HG02970 (cell line): ENCODE results near the gene CHI3L1.

Experiments
- ATAC-seq: cut with Tn5 transposase; IDR thresholded peaks from one replicate; pipeline ENCODE4 v1.9.1; 2021; ENCODE audit warnings: mild to moderate bottlenecking, moderate library complexity, moderate number of reproducible peaks; ENCODE audit not compliant: unreplicated experiment, low FRiP score

Gene CHI3L1

GRCh38 chr1:203170625-203171330, 15.7 kb downstream of the CHI3L1 start:
- no peak for ATAC-seq

GRCh38 chr1:203169770-203170520, 16.6 kb downstream of the CHI3L1 start:
- ATAC-seq, result no peak

GRCh38 chr1:203168991-203169390, 17.5 kb downstream of the CHI3L1 start:
- ATAC-seq, result no peak

GRCh38 chr1:203168256-203168786, 18.2 kb downstream of the CHI3L1 start:
- ATAC-seq, result no peak

- ATAC-seq, result no peak
Measured at GRCh38 chr1:203167913-203168200, 18.6 kb downstream of the CHI3L1 start.

GRCh38 chr1:203167026-203167912, 19.2 kb downstream of the CHI3L1 start:
- ATAC-seq, result no peak

- ATAC-seq, result no peak
Measured at GRCh38 chr1:203166192-203166940, 20.1 kb downstream of the CHI3L1 start.

GRCh38 chr1:203165800-203166161, 20.7 kb downstream of the CHI3L1 start:
- ATAC-seq, result no peak

- no peak for ATAC-seq
Measured at GRCh38 chr1:203165101-203165799, 21.3 kb downstream of the CHI3L1 start.

- ATAC-seq, result no peak
Measured at GRCh38 chr1:203163891-203164635, 22.4 kb downstream of the CHI3L1 start.

GRCh38 chr1:203162403-203162802, 24.1 kb downstream of the CHI3L1 start:
- ATAC-seq, result no peak

- ATAC-seq, result no peak
Measured at GRCh38 chr1:203161703-203162102, 24.8 kb downstream of the CHI3L1 start.

- ATAC-seq, result no peak
Measured at GRCh38 chr1:203161175-203161574, 25.3 kb downstream of the CHI3L1 start.

- no peak for ATAC-seq
Measured at GRCh38 chr1:203159844-203160243, 26.7 kb downstream of the CHI3L1 start.

GRCh38 chr1:203158960-203159665, 27.4 kb downstream of the CHI3L1 start:
- no peak for ATAC-seq

- ATAC-seq, result no peak
Measured at GRCh38 chr1:203158423-203158822, 28.1 kb downstream of the CHI3L1 start.

GRCh38 chr1:203156280-203156679, 30.2 kb downstream of the CHI3L1 start:
- ATAC-seq, result no peak
